GM11168 (cell line): ENCODE measurements around the gene ALG14.

Source experiments
- in situ Hi-C: fragments of 300-500 bp; cut with MboI; formaldehyde crosslinking; loops from one replicate; pipeline ENCODE4 v1.12.0; 2022; ENCODE audit warnings: low sequenced_read_pairs; ENCODE audit not compliant: unreplicated experiment

Gene ALG14

GRCh38 chr1:94989911-94990473 lies 82.8 kb downstream of the ALG14 start:
- in situ Hi-C loops: no loop called here

- in situ Hi-C loops: no loop called here
Observed at GRCh38 chr1:94989398-94989797, 83.4 kb downstream of the ALG14 start.

- in situ Hi-C loops: no loop called here
Observed at GRCh38 chr1:94988356-94988755, 84.4 kb downstream of the ALG14 start.

- in situ Hi-C loops: no loop called here
Observed at GRCh38 chr1:94986783-94987182, 86.0 kb downstream of the ALG14 start.

- in situ Hi-C loops: no loop called here
Observed at GRCh38 chr1:94983171-94983739, 89.5 kb downstream of the ALG14 start.

- in situ Hi-C loops: no loop called here
Observed at GRCh38 chr1:94982398-94982797, 90.4 kb downstream of the ALG14 start.

- in situ Hi-C loops: no loop called here
Observed at GRCh38 chr1:94981575-94981973, 91.2 kb downstream of the ALG14 start.

GRCh38 chr1:94980582-94981574 lies 91.9 kb downstream of the ALG14 start:
- in situ Hi-C loops: no loop called here

- in situ Hi-C loops: no loop called here
Observed at GRCh38 chr1:94979656-94980581, 92.8 kb downstream of the ALG14 start.

- in situ Hi-C loops: no loop called here
Observed at GRCh38 chr1:94979131-94979530, 93.6 kb downstream of the ALG14 start.

GRCh38 chr1:94978401-94978800 lies 94.3 kb downstream of the ALG14 start:
- in situ Hi-C loops: no loop called here

GRCh38 chr1:94976971-94977548 lies 95.7 kb downstream of the ALG14 start:
- in situ Hi-C loops: no loop called here

GRCh38 chr1:94974824-94975223 lies 97.9 kb downstream of the ALG14 start:
- in situ Hi-C loops: no loop called here

GRCh38 chr1:94974241-94974640 lies 98.5 kb downstream of the ALG14 start:
- in situ Hi-C loops: no loop called here

GRCh38 chr1:94973309-94973922 lies 99.3 kb downstream of the ALG14 start:
- in situ Hi-C loops: no loop called here

GRCh38 chr1:94971491-94971924 lies 101.2 kb downstream of the ALG14 start:
- in situ Hi-C loops: no loop called here

GRCh38 chr1:94970783-94971182 lies 102.0 kb downstream of the ALG14 start:
- in situ Hi-C loops: no loop called here

- in situ Hi-C loops: no loop called here
Observed at GRCh38 chr1:94969137-94969536, 103.6 kb downstream of the ALG14 start.

GRCh38 chr1:94966033-94966432 lies 106.7 kb downstream of the ALG14 start:
- in situ Hi-C loops: no loop called here
